CD4-positive, alpha-beta T cell (primary cell): ENCODE measurements around the gene WSB1. TPM values are rescaled to one million over a fixed set of nuclear protein-coding genes. Genes with fewer than 3 reads are reported as not detected.

ENCODE experiments used
- ATAC-seq: fragments of 200-7000 bp; cut with Tn5 transposase; one replicate; pipeline ENCODE4 v1.10.0; 2022; ENCODE audit warnings: mild to moderate bottlenecking; ENCODE audit not compliant: poor library complexity
- CTCF ChIA-PET: fragments of 350-600 bp; sonication (Branson Sonifier 250); formaldehyde crosslinking; loops from one replicate; lab custom pipeline; 2021; ENCODE audit warnings: antibody characterized with exemption, inconsistent platforms; lab: Charles Lee
- POLR2A ChIA-PET: fragments of 350-600 bp; sonication (Branson Sonifier 250); formaldehyde crosslinking; loops from one replicate; lab custom pipeline; 2021; ENCODE audit warnings: antibody characterized with exemption, inconsistent platforms; lab: Charles Lee
- DNase-seq, 14 experiments: peaks; one replicate each; pipeline ENCODE4 v3.0.0-alpha.2; 2013 to 2020; ENCODE audit warnings: mixed read lengths in 2 of 14
- H3K27ac ChIP-seq, 2 donors: one replicate each; pipeline versions ENCODE4 v1.5.1 to v1.7.0; 2013; ENCODE audit warnings: low read length in 2 of 2, low read depth in 1 of 2, mild to moderate bottlenecking in 1 of 2
- H3K27me3 ChIP-seq, 2 experiments: 1 replicate in 1 of 2; 2 replicates in 1 of 2; pipeline versions ENCODE4 v1.6.1 to v1.7.0; 2013; ENCODE audit warnings: low read length in 2 of 2, control low read depth in 1 of 2, mild to moderate bottlenecking in 1 of 2, moderate library complexity in 1 of 2; ENCODE audit not compliant: insufficient read depth in 2 of 2, control insufficient read depth in 1 of 2
- H3K36me3 ChIP-seq: one replicate; pipeline ENCODE4 v1.6.1; 2013; ENCODE audit warnings: low read length, control low read depth; ENCODE audit not compliant: insufficient read depth
- H3K4me1 ChIP-seq: one replicate; pipeline ENCODE4 v1.6.1; 2013; ENCODE audit warnings: low read length, control low read depth; ENCODE audit not compliant: insufficient read depth
- H3K4me3 ChIP-seq: one replicate; pipeline ENCODE4 v1.5.1; 2013; ENCODE audit warnings: mild to moderate bottlenecking, low read length, moderate library complexity
- H3K9me3 ChIP-seq, 2 experiments: 1 replicate in 1 of 2; 2 replicates in 1 of 2; pipeline versions ENCODE4 v1.6.1 to v1.7.0; 2013; ENCODE audit warnings: low read length in 2 of 2, mild to moderate bottlenecking in 2 of 2, control low read depth in 1 of 2, moderate library complexity in 1 of 2; ENCODE audit not compliant: control insufficient read depth in 1 of 2, insufficient read depth in 1 of 2
- H3K27ac Mint-ChIP-seq: one replicate; pipeline ENCODE4 v1.8.0; 2020; ENCODE audit warnings: mixed read lengths
- H3K27me3 Mint-ChIP-seq: one replicate; pipeline ENCODE4 v1.8.0; 2021; ENCODE audit warnings: mixed read lengths
- H3K36me3 Mint-ChIP-seq: one replicate; pipeline ENCODE4 v1.8.0; 2021; ENCODE audit warnings: low read depth, mixed read lengths
- H3K4me1 Mint-ChIP-seq: one replicate; pipeline ENCODE4 v1.8.0; 2021; ENCODE audit warnings: low read depth, mixed read lengths
- H3K4me3 Mint-ChIP-seq: one replicate; pipeline ENCODE4 v1.8.0; 2020; ENCODE audit warnings: mild to moderate bottlenecking, mixed read lengths
- H3K9me3 Mint-ChIP-seq: one replicate; pipeline ENCODE4 v1.8.0; 2020; ENCODE audit warnings: mixed read lengths
- intact Hi-C, 2 experiments: fragments of 100-400 bp; cut with DNase I in 1 of 2; cut with micrococcal nuclease in 1 of 2; formaldehyde crosslinking; loops; one replicate each; pipeline versions ENCODE4 v1.15.1 to v1.9.0; 2023 to 2025; cut with DNase I, micrococcal nuclease
- total RNA-seq, 174 experiments: library from RNA in 2 of 174; stranded (reverse) in 2 of 174; gene quantifications; one replicate each; pipeline ENCODE4 v1.2.3 and lab custom pipeline; 2021 to 2026
- TF ChIP-seq, protein P1 (sequence below): fragments of 200-600 bp; IDR thresholded peaks from one replicate; pipeline ENCODE4 v1.8.0; 2022; ENCODE audit warnings: antibody characterized with exemption, mild to moderate bottlenecking

Gene WSB1
- total RNA-seq, 2 experiments from 2014 or later, result 99.4 to 104 TPM

DNA sequence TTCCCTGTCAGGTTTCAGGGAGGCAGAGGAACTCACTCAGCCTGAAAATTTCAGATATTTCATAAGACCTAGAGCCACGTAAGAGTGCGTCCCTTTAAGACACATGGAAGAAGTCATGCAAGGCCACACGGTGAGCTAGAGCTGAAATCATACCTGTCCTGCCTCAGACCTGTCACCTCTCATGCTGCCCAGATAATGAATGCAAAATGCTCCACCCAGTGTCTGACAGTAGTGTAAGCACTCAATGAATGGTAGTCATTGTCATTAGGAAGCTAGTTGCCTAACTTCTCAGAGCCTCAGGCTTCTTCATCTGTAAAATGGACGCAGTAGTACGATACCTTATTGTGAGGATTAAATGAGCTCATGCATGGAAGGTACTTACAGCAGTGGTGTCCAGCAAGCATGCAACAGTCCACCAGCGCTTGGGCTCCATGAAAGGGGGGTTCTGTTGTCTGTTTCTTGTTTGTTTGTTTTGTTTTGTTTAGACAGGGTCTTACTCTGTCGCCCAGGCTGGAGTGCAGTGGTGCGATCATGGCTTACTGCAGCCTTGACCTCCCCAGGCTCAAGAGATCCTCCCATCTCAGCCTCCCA lies 60.7 kb downstream of the WSB1 start:
- H3K4me1 Mint-ChIP-seq, result peaks cover 18% of the 10 kb centered on the region
- POLR2A ChIA-PET, result interaction anchor here (0.7 to 3.7 kb wide), 2 partner anchors 60 to 245 kb away, joined by 3 to 19 read pairs; partner anchors contain the start of gene WSB1
- H3K9me3 Mint-ChIP-seq, result no peaks in the 10 kb centered on the region
- peaks cover 17% of the 10 kb centered on the region for H3K4me1 ChIP-seq
- H3K4me3 ChIP-seq, result peak overlapping the region; percentile 67
- no peaks in the 10 kb centered on the region for H3K36me3 ChIP-seq
- no peaks in the 10 kb centered on the region for H3K27me3 ChIP-seq
- no peaks in the 10 kb centered on the region for H3K27me3 Mint-ChIP-seq
- no peak for ATAC-seq
- no peaks in the 10 kb centered on the region for H3K9me3 ChIP-seq
- H3K27ac Mint-ChIP-seq, result peak overlapping the region; percentile 65
- no peak overlapping the region for H3K27ac ChIP-seq
- CTCF ChIA-PET, result interaction anchor here (0.6 to 2.1 kb wide), 7 partner anchors 22 to 248 kb away, joined by 3 to 8 read pairs (median 3); no protein-coding TSS in a partner anchor
- H3K4me3 Mint-ChIP-seq, result peak overlapping the region; percentile 88
- DNase-seq, result peak in 3 of 14 experiments; percentile 27 to 43 (median 35)
- H3K36me3 Mint-ChIP-seq, result no peaks in the 10 kb centered on the region
- intact Hi-C loops, result loop anchor here (5.0 to 10.0 kb wide), 3 partner anchors 50 to 298 kb away; no protein-coding TSS in a partner anchor
- TF ChIP-seq, protein P1, sequence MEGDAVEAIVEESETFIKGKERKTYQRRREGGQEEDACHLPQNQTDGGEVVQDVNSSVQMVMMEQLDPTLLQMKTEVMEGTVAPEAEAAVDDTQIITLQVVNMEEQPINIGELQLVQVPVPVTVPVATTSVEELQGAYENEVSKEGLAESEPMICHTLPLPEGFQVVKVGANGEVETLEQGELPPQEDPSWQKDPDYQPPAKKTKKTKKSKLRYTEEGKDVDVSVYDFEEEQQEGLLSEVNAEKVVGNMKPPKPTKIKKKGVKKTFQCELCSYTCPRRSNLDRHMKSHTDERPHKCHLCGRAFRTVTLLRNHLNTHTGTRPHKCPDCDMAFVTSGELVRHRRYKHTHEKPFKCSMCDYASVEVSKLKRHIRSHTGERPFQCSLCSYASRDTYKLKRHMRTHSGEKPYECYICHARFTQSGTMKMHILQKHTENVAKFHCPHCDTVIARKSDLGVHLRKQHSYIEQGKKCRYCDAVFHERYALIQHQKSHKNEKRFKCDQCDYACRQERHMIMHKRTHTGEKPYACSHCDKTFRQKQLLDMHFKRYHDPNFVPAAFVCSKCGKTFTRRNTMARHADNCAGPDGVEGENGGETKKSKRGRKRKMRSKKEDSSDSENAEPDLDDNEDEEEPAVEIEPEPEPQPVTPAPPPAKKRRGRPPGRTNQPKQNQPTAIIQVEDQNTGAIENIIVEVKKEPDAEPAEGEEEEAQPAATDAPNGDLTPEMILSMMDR, result no peak

GRCh38 chr17:27355419-27355818 lies 61.5 kb downstream of the WSB1 start:
- no peak overlapping the region for H3K4me3 Mint-ChIP-seq
- Histone ChIP-seq H3K36me3 (no peaks in the 10 kb centered on the region), H3K4me3 (no peak overlapping the region), H3K4me1 (peaks cover 17% of the 10 kb centered on the region), H3K27me3 (no peaks in the 10 kb centered on the region), H3K27ac (no peak overlapping the region), H3K9me3 (no peaks in the 10 kb centered on the region)
- H3K4me1 Mint-ChIP-seq, result peaks cover 18% of the 10 kb centered on the region
- H3K27me3 Mint-ChIP-seq, result no peaks in the 10 kb centered on the region
- POLR2A ChIA-PET, result no interaction called here
- no peaks in the 10 kb centered on the region for H3K36me3 Mint-ChIP-seq
- no peaks in the 10 kb centered on the region for H3K9me3 Mint-ChIP-seq
- DNase-seq, result no peak
- CTCF ChIA-PET, result interaction anchor here (1.6 kb wide), 1 partner anchor 119 kb away, joined by 6 read pairs; no protein-coding TSS in a partner anchor
- TF ChIP-seq, protein P1, result no peak
- ATAC-seq, result no peak
- intact Hi-C loops, result loop anchor here (5.0 to 10.0 kb wide), 2 partner anchors 49 to 297 kb away; no protein-coding TSS in a partner anchor
- H3K27ac Mint-ChIP-seq, result no peak overlapping the region

DNA sequence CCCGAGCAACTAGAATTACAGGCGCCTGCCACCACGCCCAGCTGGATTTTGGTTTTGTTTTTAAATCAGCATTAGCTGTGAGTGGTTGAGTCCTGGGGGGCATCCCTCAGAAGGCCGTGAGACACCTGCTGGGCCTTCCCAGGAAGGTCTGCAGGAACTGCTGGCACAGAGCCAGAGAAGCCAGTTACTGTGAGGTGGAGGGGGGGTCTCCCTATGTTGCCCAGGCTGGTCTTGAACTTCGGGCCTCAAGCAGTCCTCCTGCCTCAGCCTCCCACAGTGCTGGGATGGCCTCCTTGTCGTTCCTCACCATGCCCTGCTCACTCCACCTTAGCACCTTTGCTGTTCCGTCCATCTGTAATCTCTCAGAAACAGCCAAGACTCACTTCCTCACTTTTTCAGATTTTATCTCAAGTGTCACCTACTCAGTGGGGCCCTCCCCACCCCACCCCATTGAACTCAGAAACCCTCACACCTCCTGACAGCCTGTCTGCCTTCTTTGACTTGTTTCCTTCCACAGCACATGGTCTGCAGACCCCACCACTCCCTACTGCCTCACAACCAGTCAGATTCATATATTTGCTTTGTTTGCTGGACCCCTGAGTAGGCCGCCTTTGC lies 62.3 kb downstream of the WSB1 start:
- H3K36me3 ChIP-seq, result no peaks in the 10 kb centered on the region
- Mint-ChIP-seq H3K4me1 (peaks cover 18% of the 10 kb centered on the region), H3K36me3 (no peaks in the 10 kb centered on the region), H3K4me3 (no peak overlapping the region), H3K27ac (no peak overlapping the region), H3K27me3 (no peaks in the 10 kb centered on the region), H3K9me3 (no peaks in the 10 kb centered on the region)
- TF ChIP-seq, protein P1, result no peak
- no peak overlapping the region for H3K27ac ChIP-seq
- ATAC-seq (no peak), DNase-seq (no peak)
- ChIA-PET POLR2A (no interaction called here), CTCF (interaction anchor here (1.6 kb wide), 1 partner anchor 119 kb away, joined by 6 read pairs; no protein-coding TSS in a partner anchor)
- H3K9me3 ChIP-seq, result no peaks in the 10 kb centered on the region
- H3K27me3 ChIP-seq, result no peaks in the 10 kb centered on the region
- H3K4me3 ChIP-seq, result no peak overlapping the region
- H3K4me1 ChIP-seq, result peaks cover 20% of the 10 kb centered on the region
- intact Hi-C loops, result loop anchor here (5.0 to 10.0 kb wide), 2 partner anchors 49 to 296 kb away; no protein-coding TSS in a partner anchor
